AG04449 (cell line): ENCODE measurements around the gene PCP2.

Source experiments
- CTCF ChIA-PET: fragments of 350-600 bp; formaldehyde crosslinking; extraction: SDS; loops from one replicate; lab custom pipeline; 2021; ENCODE audit warnings: antibody characterized with exemption; lab: Yijun Ruan, JAX
- POLR2A ChIA-PET: fragments of 400-600, 350-600 bp; formaldehyde crosslinking; extraction: SDS; loops from one replicate; lab custom pipeline; 2020; ENCODE audit warnings: antibody characterized with exemption, inconsistent platforms; lab: Yijun Ruan, JAX
- DNase-seq: peaks from one replicate; pipeline ENCODE4 v3.0.0-alpha.2; 2010; ENCODE audit warnings: low read depth, low spot score
- H3K4me3 ChIP-seq: 2 replicates; pipeline ENCODE4 v1.5.1; 2011; ENCODE audit warnings: low read depth, mild to moderate bottlenecking, control low read depth, low read length
- TF ChIP-seq, protein P1 (sequence below): IDR thresholded peaks from one replicate; pipeline ENCODE4 v1.5.1; 2011; ENCODE audit warnings: mild to moderate bottlenecking, moderate library complexity, low read length, control low read depth, inconsistent platforms; ENCODE audit not compliant: insufficient read depth; ENCODE audit errors: missing control alignments

PCP2 gene

DNA sequence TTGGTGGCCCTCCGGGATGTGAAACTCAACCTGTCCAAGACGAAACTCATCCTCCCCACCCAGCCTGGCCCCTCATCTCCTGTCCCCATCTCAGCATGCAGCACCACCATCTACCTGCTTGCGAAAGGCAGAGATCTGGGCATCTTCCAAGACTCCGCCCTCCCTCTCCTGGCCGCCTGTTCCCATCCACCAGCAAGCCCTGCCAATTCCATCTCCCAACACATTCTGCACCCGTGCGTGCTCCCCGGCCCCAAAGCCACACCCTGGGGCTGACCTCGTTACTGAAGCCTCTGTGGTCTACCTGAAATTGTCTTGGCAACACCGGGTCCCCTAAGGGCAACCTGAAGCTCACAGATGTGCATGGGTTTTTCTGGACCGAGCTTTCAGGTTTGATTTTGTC is 51.1 kb downstream of the PCP2 start:
- TF ChIP-seq, protein P1, sequence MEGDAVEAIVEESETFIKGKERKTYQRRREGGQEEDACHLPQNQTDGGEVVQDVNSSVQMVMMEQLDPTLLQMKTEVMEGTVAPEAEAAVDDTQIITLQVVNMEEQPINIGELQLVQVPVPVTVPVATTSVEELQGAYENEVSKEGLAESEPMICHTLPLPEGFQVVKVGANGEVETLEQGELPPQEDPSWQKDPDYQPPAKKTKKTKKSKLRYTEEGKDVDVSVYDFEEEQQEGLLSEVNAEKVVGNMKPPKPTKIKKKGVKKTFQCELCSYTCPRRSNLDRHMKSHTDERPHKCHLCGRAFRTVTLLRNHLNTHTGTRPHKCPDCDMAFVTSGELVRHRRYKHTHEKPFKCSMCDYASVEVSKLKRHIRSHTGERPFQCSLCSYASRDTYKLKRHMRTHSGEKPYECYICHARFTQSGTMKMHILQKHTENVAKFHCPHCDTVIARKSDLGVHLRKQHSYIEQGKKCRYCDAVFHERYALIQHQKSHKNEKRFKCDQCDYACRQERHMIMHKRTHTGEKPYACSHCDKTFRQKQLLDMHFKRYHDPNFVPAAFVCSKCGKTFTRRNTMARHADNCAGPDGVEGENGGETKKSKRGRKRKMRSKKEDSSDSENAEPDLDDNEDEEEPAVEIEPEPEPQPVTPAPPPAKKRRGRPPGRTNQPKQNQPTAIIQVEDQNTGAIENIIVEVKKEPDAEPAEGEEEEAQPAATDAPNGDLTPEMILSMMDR = no peak
- ChIA-PET CTCF (interaction anchor here (1.2 to 6.5 kb wide), 2 partner anchors 14 to 98 kb away, joined by 5 to 31 read pairs; partner anchors contain the start of gene TRAPPC5), POLR2A (no interaction called here)
- H3K4me3 ChIP-seq = no peak overlapping the region
- no peak for DNase-seq
